Activated T-cell treated with anti-CD3 and anti-CD28 coated beads, Interleukin-2, amount 50 U/mL, for 72 hours (primary cell): ENCODE data around the gene GPATCH3. TPM values are rescaled to one million over a fixed set of nuclear protein-coding genes. Genes with fewer than 3 reads are reported as not detected.

Experiments used
- ATAC-seq, 2 donors: fragments of 150-1000 bp; cut with Tn5 transposase; replicated peaks in 1 of 2; 2 replicates each; pipeline ENCODE4 v1.10.0; 2021; ENCODE audit warnings: moderate library complexity in 2 of 2, mild to moderate bottlenecking in 1 of 2
- DNase-seq, 2 donors: peaks; one replicate each; pipeline ENCODE4 v3.0.0; 2021 to 2022; ENCODE audit warnings: mixed read lengths in 1 of 2
- H3K27ac Mint-ChIP-seq: one replicate; pipeline ENCODE4 v1.8.0; 2022; ENCODE audit warnings: mild to moderate bottlenecking, moderate library complexity, mixed read lengths
- H3K27me3 Mint-ChIP-seq: one replicate; pipeline ENCODE4 v1.8.0; 2022; ENCODE audit warnings: low read depth, mixed read lengths
- H3K36me3 Mint-ChIP-seq, 2 donors: one replicate each; pipeline ENCODE4 v1.8.0; 2022; ENCODE audit warnings: mixed read lengths in 2 of 2, mild to moderate bottlenecking in 1 of 2; ENCODE audit not compliant: insufficient read depth in 2 of 2
- H3K4me1 Mint-ChIP-seq: one replicate; pipeline ENCODE4 v1.8.0; 2022; ENCODE audit warnings: low read depth, mixed read lengths
- H3K4me3 Mint-ChIP-seq, 2 donors: one replicate each; pipeline ENCODE4 v1.8.0; 2022; ENCODE audit warnings: mild to moderate bottlenecking in 2 of 2, mixed read lengths in 2 of 2, moderate library complexity in 2 of 2
- H3K9me3 Mint-ChIP-seq, 2 donors: one replicate each; pipeline ENCODE4 v1.8.0; 2022; ENCODE audit warnings: mixed read lengths in 2 of 2
- total RNA-seq, 2 donors: library from RNA; stranded (reverse); gene quantifications; one replicate each; pipeline ENCODE4 v1.2.3, GENCODE V29; 2022

Gene GPATCH3
- total RNA-seq, 2 donors from 2014 or later = 10.9 to 11.9 TPM

DNA sequence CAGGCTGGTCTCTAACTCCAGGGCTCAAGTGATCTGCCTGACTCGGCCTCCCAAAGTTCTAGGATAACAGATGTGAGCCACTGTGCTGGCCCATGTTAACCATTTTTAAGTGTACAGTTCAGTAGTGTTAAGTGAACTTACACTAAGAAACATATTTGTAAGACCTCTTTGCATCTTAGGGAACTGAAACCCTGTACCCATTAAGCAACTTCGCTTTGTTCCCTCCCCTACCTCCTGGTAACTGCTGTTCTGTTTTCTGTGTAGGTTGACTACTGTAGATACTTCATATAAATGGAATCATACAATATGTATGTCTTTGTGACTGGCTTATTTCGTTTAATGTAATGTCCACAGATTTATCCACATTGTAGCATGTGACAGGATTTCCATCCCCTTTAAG lies 32.3 kb upstream of the GPATCH3 start:
- H3K27ac Mint-ChIP-seq = no peak overlapping the region
- H3K36me3 Mint-ChIP-seq = peaks cover 0 to 24% of the 10 kb centered on the region in 2 donors
- H3K9me3 Mint-ChIP-seq = no peaks in the 10 kb centered on the region
- ATAC-seq = no peak
- no peaks in the 10 kb centered on the region for H3K27me3 Mint-ChIP-seq
- DNase-seq = no peak
- no peaks in the 10 kb centered on the region for H3K4me1 Mint-ChIP-seq
- no peak overlapping the region for H3K4me3 Mint-ChIP-seq

DNA sequence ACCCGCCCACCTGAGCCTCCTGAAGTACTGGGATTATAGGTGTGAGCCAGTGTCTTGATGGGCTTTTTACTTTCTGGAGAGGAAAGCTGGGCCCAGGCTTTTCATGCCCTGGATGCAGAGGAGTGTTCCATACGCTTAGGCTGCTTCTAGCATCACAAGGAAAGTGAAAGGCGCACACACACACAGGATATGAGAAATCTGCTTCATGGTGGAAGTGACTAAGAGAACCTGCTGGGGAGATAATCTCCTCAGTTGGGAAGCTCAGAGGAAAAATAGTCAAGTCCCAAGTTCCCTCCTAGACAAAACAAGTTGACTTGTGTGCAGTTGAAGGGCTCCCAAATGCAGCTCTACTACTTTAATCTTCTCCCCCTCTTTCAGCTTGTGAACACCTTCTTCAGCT lies 23.4 kb upstream of the GPATCH3 start:
- Mint-ChIP-seq H3K36me3 (peaks cover 13 to 25% of the 10 kb centered on the region in 2 donors), H3K9me3 (no peaks in the 10 kb centered on the region), H3K4me1 (peaks cover 51% of the 10 kb centered on the region), H3K27me3 (no peaks in the 10 kb centered on the region), H3K27ac (peak overlapping the region; percentile 90), H3K4me3 (peak overlapping the region; percentile 93)
- no peak for DNase-seq
- no peak for ATAC-seq

DNA sequence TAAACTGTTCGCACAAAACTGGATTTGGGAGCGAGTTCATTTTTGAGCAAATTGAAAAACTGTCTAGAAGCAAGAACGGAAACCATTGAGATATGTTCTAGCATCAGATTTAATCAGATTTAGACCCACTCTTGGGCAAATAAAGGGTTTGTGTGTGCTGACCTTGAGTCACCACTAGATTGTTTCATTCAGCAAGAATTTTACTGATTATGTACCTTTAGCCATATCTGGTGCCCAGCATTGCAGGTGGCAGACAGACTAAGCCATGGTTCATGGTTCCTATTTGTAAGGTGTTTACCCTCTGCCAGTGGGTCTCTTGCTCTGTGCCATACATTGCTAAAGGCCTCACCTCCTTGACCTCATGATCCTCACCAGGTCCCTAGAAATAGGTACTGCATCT lies 22.6 kb upstream of the GPATCH3 start:
- no peaks in the 10 kb centered on the region for H3K9me3 Mint-ChIP-seq
- DNase-seq (no peak), ATAC-seq (no peak)
- peak overlapping the region; percentile 93 for H3K4me3 Mint-ChIP-seq
- H3K27ac Mint-ChIP-seq = peak overlapping the region; percentile 84
- H3K27me3 Mint-ChIP-seq = no peaks in the 10 kb centered on the region
- H3K36me3 Mint-ChIP-seq = peaks cover 13 to 20% of the 10 kb centered on the region in 2 donors
- peaks cover 51% of the 10 kb centered on the region for H3K4me1 Mint-ChIP-seq

DNA sequence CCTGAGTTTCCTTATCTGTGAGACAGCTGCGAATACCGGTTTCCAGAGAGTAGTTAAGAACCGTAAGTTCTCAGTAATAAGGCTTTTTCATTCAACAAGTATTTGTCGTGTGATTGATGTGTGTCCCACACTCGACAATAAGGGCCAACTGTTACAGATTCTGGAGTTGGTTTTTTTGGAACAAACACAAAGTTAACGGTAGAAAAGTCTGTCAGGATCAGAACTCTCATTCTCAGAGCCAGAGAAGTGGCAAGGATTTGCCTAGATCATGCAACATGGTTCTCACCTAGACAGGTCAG lies 22.1 kb upstream of the GPATCH3 start:
- H3K4me1 Mint-ChIP-seq = peaks cover 51% of the 10 kb centered on the region
- ATAC-seq = no peak
- H3K27ac Mint-ChIP-seq = peak overlapping the region; percentile 84
- H3K9me3 Mint-ChIP-seq = no peaks in the 10 kb centered on the region
- peak overlapping the region; percentile 93 for H3K4me3 Mint-ChIP-seq
- DNase-seq = no peak
- H3K36me3 Mint-ChIP-seq = peaks cover 13 to 20% of the 10 kb centered on the region in 2 donors
- H3K27me3 Mint-ChIP-seq = no peaks in the 10 kb centered on the region

DNA sequence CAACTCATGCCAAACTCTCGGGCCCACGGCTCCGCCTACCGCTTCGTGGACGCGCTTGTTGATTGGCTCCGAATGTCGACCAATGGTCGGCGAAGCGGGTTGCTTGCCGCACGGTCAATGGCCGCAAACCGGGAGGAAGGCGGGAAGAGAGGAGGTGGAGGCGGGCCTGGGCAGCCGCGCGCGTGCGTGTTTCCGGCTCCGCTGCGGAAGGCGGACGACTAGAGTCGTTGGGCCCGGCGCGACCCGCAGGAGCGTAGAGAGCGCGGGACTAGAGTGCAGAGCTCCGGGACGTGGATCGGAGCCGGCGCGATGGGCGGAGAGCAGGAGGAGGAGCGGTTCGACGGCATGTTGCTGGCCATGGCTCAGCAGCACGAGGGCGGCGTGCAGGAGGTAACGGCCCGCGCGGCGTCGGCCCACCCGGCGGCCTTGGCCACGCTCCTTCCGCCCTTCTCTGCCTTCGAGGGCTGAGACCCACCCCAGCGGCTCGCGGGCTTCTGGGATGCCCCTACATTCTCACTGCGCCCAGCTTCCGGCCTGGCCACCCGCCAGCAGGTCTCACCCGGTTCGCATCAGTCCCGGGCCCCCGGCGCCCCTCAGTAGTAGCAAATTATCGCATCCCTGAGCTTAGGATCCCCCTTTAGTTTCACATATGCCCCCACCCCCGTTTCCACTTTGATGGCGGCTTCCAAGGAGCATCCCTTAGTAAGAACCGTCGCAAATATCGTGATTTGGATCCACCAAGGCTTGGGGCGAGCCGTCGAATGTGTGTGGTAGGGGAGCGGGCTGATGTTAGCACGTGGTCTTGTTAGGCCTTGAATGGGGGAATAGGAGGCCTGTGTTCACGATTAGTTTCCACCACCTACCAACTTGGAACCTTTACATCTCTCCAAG lies 21.5 kb upstream of the GPATCH3 start, which contains the start of gene NUDC:
Gene NUDC (plus strand): TSS at position 204 of the 891 bp plus-strand sequence. CDS start 106 bp downstream, at position 310.
- H3K27me3 Mint-ChIP-seq = no peaks in the 10 kb centered on the region
- peak within 1 kb of the TSS; percentile 84 for H3K27ac Mint-ChIP-seq
- peak within 1 kb of the TSS; percentile 93 for H3K4me3 Mint-ChIP-seq
- H3K4me1 Mint-ChIP-seq = peaks cover 46% of the 10 kb centered on the region
- peaks cover 10 to 17% of the 10 kb centered on the region in 2 donors for H3K36me3 Mint-ChIP-seq
- peak; percentile 96 for ATAC-seq
- no peaks in the 10 kb centered on the region for H3K9me3 Mint-ChIP-seq
- peak; percentile 97 to 98 for DNase-seq

DNA sequence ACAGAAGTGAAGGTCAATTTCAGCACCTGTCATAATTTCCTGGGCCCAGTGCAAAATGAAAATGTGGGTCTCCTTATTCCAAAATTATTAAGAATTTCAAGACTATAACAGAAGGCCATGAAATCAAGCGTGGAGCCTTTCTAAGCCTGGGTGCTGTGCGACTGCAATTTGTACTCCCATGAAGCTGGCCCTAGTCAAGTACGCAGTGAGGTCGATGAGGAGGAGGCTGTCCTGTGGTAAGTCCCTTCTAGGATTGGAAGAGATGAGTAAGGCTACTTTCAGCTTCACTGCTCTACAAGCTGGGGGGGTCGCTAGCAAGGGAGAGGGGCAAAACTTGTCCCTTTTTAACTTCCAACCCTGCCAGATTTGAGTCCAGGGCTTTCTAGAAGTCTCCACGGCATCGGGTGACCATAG lies 20.9 kb upstream of the GPATCH3 start:
- H3K27ac Mint-ChIP-seq = peak overlapping the region; percentile 82
- no peaks in the 10 kb centered on the region for H3K27me3 Mint-ChIP-seq
- no peak for DNase-seq
- H3K4me1 Mint-ChIP-seq = peaks cover 43% of the 10 kb centered on the region
- no peaks in the 10 kb centered on the region for H3K9me3 Mint-ChIP-seq
- peaks cover 9 to 11% of the 10 kb centered on the region in 2 donors for H3K36me3 Mint-ChIP-seq
- ATAC-seq = peak; percentile 51 to 53
- peak overlapping the region; percentile 93 for H3K4me3 Mint-ChIP-seq

DNA sequence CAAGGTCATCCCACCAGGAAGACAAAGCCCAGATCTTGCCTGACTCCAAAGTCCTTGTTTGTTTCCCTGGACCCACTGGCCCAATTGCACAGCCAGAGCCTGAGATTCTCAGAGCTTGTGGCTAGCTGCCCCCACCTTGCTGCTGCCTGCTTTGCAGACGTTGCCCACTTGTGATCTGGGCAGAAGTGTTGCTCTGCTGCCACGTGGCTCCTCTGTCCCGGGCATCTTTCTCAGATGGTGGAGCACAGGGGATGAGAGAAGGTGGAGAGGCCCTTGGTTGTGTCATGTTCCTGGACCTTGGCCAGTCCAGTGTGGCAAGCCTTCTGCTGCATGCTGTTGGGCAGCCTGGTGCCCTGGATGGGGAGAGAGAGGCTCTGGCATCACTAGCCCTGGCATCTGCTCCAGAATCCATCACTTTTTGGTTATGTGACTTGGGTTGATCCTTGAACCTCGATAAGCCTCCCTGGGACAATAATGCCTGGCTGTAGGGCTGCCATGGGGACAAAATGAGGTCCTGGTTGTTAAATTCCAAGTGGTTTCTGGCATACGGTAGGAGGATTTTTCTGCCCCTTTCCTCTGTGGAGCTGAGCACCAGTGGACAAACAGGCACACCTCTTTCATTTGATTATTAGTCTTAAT lies 15.1 kb upstream of the GPATCH3 start:
- DNase-seq (no peak), ATAC-seq (no peak)
- no peak overlapping the region for H3K4me3 Mint-ChIP-seq
- no peak overlapping the region for H3K27ac Mint-ChIP-seq
- H3K36me3 Mint-ChIP-seq = no peaks in the 10 kb centered on the region
- no peaks in the 10 kb centered on the region for H3K27me3 Mint-ChIP-seq
- peaks cover 8% of the 10 kb centered on the region for H3K4me1 Mint-ChIP-seq
- H3K9me3 Mint-ChIP-seq = no peaks in the 10 kb centered on the region

DNA sequence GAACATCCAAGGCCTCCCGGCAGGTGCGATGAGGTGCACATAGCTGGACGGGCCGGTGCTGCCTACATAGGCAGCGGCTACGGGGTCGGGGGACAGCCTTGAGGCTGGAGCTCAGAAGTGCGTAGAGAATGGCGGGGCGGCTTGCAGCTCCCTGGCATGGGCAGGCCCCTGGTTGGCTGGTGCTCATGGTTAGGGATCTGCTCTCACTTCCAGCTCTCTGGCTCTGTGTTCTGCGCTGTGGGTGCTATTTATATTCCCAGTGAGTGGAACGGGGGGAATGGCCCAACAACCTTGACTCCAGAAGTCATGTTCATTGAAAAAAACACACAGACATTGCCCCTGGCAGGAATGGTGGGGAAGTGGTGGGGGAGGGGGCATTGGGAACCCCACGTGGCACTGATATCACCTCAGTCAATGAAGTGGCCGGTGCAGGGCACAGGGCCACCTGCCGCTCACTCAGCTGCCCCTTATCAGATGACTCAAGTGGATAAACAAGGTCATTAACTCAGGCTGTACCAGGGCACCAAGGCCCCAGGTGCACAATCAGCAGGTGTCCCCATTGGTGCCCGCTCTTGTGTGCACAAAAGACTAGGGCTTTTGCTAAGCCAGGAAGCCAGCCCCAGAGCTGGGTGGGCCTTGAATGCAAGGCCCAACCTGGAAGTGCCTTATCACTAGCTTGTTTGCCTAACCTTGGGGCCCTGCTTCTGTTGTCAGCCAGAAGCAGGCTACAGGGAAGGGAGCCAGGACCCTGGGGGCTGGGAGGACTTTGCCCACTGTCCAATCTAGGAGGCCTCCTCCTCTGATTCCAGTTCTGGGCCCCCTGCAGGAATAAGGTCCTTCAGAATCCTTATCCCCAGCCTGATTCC lies 13.7 kb upstream of the GPATCH3 start, which contains the start of gene NR0B2:
Gene NR0B2 (minus strand): TSS at position 222 of the 866 bp plus-strand sequence. CDS start 35 bp downstream, at position 187.
- H3K9me3 Mint-ChIP-seq = no peaks in the 10 kb centered on the region
- H3K27ac Mint-ChIP-seq = no peak within 1 kb of the TSS
- H3K4me3 Mint-ChIP-seq = no peak within 1 kb of the TSS
- no peak for DNase-seq
- no peak for ATAC-seq
- no peaks in the 10 kb centered on the region for H3K36me3 Mint-ChIP-seq
- H3K27me3 Mint-ChIP-seq = no peaks in the 10 kb centered on the region
- no peaks in the 10 kb centered on the region for H3K4me1 Mint-ChIP-seq

DNA sequence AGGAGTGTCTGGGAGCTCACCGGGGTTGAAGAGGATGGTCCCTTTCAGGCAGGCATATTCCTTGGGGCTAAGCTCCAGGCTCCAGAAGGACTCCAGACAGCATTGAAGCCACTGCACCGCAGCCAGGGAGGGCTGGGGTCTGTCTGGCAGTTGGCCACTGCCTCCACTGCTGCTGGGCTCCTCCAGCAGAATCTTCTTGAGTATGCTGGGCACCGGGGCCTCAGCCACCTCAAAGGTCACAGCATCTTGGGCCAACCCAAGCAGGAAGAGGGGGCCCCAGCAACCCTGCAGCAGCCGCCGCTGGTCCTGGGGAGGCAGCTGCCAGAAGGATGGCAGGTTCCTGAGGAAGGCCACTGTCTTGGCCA lies 13.1 kb upstream of the GPATCH3 start:
- Mint-ChIP-seq H3K27me3 (no peaks in the 10 kb centered on the region), H3K4me3 (no peak overlapping the region), H3K9me3 (no peaks in the 10 kb centered on the region), H3K27ac (no peak overlapping the region), H3K36me3 (no peaks in the 10 kb centered on the region), H3K4me1 (no peaks in the 10 kb centered on the region)
- ATAC-seq (no peak), DNase-seq (no peak)

DNA sequence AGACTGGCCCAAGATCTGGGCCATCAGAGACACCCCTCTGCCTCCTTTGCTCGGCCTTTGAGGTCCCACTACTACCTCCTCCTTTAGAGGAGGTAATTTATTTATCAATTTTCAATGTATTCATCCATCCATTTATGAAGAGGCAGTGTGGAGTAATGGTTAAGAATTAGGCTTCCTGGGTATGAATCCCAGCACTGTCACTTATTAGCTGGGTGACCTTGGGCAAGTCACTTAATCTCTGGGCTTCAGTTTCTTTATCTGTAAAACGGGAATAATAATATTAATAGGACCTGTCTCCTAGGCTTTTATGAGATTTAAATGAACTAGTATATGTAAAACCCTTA lies 11.9 kb upstream of the GPATCH3 start:
- no peak overlapping the region for H3K4me3 Mint-ChIP-seq
- H3K36me3 Mint-ChIP-seq = no peaks in the 10 kb centered on the region
- ATAC-seq = no peak
- no peaks in the 10 kb centered on the region for H3K9me3 Mint-ChIP-seq
- DNase-seq = no peak
- H3K4me1 Mint-ChIP-seq = no peaks in the 10 kb centered on the region
- H3K27me3 Mint-ChIP-seq = no peaks in the 10 kb centered on the region
- H3K27ac Mint-ChIP-seq = no peak overlapping the region

DNA sequence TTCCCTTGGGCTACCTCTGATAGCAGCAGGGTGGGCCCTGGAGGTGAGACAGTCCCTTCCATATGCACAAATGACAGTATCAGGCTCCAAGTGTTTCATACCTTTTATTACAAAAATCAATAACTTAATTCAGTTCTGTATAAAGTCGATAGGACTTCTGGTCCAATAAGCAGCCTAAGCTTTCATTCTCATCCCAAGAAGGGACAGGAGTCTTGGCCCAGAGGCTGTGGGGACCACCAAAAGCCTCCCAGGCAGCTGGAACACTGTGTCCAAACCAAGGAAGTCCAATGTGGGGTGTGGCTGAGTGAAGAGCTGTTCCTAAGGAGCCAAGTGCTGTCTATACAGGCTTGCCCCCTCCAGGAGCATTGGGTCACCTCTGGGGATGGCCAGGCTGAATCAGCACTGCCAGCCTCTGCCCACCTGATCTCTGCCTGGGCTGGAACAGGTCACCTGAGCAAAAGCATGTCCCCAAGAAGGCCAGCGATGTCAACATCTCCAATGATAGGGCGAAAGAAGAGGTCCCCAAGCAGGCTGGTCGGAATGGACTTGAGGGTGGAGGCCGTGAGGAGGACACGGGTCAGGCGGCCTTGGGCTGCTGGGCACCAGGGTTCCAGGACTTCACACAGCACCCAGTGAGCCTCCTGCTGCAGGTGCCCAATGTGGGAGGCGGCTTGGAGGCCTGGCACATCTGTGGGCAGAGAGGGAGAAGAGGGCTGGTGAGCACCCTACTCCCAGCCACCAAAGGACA lies 11.3 kb upstream of the GPATCH3 start:
- Mint-ChIP-seq H3K27me3 (no peaks in the 10 kb centered on the region), H3K4me1 (no peaks in the 10 kb centered on the region), H3K36me3 (no peaks in the 10 kb centered on the region), H3K27ac (no peak overlapping the region), H3K4me3 (no peak overlapping the region), H3K9me3 (no peaks in the 10 kb centered on the region)
- DNase-seq = no peak
- no peak for ATAC-seq

DNA sequence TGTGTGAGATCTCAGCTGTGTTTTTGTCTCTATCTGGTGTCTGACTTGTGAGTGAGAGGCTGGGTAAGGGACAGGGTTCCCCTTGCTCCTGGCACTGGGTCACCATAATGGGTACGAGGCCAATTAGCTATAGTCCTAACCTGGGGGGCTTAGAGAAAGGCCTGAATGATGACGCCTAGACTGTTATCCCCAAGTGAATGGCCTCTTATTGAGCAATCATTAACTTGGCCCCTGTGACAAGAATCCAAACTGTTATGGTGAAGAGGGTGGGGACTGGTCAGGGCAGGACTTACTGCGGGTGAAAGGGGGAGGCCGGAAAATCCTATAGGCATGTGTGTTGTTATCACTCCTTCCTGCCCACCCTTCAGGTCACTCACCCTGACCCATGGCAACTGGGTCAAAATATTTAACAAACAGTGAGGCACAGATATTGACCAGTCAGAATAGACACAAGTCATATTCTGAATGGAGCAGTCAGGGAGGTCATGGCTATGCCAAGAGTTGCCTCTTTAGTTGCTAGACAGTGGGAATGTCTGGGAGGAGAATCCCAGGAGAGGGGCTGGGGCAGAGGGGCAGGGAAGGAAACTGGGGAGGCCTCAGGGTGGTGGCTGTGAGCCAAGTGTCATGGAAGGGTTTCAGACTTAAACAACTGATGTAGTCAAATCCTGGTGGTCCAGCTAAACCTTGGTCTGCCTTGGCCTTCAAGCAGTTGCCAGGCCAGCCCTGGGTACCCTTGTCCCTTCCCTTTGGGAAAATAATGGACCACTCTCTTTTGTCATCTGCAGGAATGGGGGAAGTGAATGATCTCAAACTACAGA lies 10.3 kb upstream of the GPATCH3 start:
- ATAC-seq (no peak), DNase-seq (no peak)
- H3K36me3 Mint-ChIP-seq = no peaks in the 10 kb centered on the region

More for the DNA sequence above, 10.3 kb upstream of the GPATCH3 start:
- H3K27ac Mint-ChIP-seq = no peak overlapping the region
- no peak overlapping the region for H3K4me3 Mint-ChIP-seq
- H3K4me1 Mint-ChIP-seq = no peaks in the 10 kb centered on the region
- no peaks in the 10 kb centered on the region for H3K27me3 Mint-ChIP-seq
- no peaks in the 10 kb centered on the region for H3K9me3 Mint-ChIP-seq
